ENCODE results near the gene EVC. TPM values are rescaled to one million over a fixed set of nuclear protein-coding genes. Genes with fewer than 3 reads are reported as not detected.

EVC gene
- total RNA-seq, 4 donors from 2014 or later: 12.4 to 29.3 (median 17.6) TPM

DNA sequence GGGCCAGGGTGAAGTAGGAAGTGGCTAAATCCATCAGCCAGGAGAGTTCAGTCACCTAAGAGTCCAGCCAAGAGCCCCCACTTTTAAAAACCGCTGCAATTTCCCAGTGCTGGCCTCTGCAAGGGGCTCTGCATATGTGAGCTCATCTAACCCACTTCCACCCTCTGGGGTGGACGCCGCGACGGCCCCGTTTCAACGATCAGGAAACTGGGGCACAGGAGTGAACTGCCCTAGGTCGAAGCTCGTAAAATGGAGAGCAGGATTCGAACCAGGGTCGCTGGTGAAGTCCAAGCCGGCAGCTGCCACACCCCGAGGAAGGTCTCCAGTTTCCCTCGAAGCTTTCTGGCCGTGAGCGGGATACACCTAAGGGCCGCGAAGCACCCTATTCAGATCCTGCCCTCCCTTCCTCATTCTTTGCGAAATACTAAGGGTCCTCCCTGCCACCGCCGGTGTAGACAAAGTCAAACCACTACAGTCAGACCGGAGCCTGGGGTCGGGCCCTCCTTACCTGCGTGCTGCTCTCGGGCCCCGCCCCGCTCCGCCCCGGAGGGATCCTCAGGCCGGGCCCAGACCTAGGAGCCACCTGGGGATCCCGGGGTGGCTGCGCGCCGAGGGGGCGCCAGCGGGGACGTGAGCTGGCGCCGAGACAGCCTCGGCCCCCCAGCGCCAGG, 3.1 kb upstream of the EVC start:
- no peak for DNase-seq (ENCODE audit: low spot score)
- TF ChIP-seq, protein P1, sequence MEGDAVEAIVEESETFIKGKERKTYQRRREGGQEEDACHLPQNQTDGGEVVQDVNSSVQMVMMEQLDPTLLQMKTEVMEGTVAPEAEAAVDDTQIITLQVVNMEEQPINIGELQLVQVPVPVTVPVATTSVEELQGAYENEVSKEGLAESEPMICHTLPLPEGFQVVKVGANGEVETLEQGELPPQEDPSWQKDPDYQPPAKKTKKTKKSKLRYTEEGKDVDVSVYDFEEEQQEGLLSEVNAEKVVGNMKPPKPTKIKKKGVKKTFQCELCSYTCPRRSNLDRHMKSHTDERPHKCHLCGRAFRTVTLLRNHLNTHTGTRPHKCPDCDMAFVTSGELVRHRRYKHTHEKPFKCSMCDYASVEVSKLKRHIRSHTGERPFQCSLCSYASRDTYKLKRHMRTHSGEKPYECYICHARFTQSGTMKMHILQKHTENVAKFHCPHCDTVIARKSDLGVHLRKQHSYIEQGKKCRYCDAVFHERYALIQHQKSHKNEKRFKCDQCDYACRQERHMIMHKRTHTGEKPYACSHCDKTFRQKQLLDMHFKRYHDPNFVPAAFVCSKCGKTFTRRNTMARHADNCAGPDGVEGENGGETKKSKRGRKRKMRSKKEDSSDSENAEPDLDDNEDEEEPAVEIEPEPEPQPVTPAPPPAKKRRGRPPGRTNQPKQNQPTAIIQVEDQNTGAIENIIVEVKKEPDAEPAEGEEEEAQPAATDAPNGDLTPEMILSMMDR (IDR thresholded peaks at IDR 0.05): no peak

DNA sequence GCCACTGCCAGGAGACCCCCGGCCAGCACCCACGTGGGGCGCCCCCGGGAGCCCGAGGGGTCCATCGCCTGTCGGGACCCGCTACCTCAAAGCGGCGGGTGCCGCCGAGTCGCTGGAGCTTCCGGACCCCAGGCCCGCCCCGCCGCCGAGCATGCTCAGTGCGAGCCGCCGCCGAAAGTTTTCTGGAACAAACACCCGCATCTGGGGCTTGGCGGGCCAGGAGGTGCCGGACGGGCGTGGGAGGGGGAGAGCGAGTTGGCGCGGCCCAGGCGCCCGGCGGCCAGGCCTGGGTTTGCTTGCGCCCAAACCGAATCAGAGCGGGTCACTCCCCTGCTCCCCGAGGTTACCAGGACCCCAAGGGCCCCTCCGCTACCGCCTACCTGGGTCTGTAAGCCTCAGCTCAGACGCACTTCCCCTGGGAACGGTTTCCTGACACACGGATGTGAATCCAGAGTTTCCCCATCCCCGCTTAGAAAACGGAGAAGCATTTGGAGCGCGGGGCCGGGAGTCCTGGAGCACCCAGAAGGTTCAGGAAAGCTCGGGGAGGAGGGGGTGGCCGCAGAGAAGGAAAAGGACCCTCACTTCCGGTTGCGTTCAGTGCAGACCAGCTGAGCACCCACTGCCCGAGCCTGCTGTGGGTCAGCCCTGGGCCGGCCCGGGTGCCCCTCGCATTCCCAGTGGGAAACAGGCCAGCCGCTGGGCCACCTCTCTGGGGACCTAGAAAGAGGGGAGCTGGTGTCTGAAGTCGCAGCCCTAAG, 2.4 kb upstream of the EVC start, which contains the start of gene EVC2:
TSS of gene EVC2 (minus strand) at position 111 of the 758 bp plus-strand sequence. CDS start at position 65, 46 bp downstream.
- ATAC-seq (ENCODE audit: low FRiP score): peak; percentile 71
- peak; percentile 35 for DNase-seq (ENCODE audit: low spot score)
- TF ChIP-seq, protein P1 (IDR thresholded peaks at IDR 0.05): no peak

More for the DNA sequence above, 3.1 kb upstream of the EVC start:
- ATAC-seq (ENCODE audit: low FRiP score): peak; percentile 33

DNA sequence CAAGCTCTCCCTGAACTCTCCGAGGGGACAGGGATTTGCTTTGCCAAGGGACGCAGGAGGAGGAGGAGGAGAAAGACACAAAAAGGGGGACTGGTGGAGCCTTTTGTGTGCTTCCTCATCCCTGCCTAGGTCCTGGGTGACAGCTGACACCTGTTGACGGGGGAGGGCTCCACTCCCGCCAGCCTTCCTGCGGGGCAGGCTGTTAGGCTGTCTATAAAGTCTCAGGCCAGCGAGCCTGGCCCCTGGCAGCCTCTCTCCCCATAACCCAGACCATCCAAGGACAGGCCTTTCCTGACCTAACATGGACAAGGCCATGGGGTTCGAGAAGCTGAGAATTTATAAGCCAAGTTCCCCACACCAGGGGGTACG, 1.8 kb upstream of the EVC start:
- TF ChIP-seq, protein P1 (IDR thresholded peaks at IDR 0.05): no peak
- DNase-seq (ENCODE audit: low spot score) (no peak), ATAC-seq (ENCODE audit: low FRiP score) (no peak)

DNA sequence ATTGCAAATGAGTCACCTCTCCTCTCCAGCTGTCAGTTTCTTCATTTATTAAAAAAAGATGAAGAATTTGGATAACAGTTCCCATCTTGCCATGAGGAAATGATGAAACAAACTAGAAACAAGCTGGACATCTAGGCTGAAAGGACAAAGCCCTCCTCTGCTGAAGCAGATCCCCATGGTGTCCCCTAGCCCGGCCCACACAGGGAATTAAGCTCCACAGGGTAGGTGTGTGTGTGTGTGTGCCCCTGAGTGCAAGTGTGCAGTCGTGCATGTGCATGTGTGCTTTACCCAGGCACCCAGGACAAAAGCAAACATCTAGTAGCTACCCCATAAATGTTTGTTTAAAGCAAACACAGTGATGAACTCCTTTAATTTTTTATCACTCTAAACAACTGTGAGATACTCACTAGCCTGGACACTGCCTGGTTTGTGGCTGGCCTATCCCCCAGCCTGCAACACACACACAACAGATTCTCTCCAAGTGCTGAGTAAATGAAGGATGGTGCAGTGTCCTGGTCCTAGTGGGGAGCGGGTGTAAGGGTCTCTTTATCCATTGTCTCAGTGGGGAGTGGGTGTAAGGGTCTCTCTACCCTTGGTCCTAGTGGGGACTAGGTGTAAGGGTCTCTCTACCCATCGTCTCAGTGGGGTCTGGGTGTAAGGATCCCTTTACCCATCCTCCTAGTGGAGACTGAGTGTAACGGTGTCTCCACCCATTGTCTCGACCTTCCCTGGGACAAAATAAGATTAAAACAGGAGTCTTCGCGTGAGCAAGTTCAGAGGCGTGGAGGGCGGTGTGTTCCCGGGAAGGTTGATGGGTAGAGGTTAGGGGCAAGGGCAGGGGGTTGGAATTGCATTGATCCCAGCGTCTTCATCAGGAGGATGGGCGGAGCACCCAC, 688 bp upstream of the EVC start:
- DNase-seq (ENCODE audit: low spot score) (no peak), ATAC-seq (ENCODE audit: low FRiP score) (no peak)
- TF ChIP-seq, protein P1 (IDR thresholded peaks at IDR 0.05): no peak

DNA sequence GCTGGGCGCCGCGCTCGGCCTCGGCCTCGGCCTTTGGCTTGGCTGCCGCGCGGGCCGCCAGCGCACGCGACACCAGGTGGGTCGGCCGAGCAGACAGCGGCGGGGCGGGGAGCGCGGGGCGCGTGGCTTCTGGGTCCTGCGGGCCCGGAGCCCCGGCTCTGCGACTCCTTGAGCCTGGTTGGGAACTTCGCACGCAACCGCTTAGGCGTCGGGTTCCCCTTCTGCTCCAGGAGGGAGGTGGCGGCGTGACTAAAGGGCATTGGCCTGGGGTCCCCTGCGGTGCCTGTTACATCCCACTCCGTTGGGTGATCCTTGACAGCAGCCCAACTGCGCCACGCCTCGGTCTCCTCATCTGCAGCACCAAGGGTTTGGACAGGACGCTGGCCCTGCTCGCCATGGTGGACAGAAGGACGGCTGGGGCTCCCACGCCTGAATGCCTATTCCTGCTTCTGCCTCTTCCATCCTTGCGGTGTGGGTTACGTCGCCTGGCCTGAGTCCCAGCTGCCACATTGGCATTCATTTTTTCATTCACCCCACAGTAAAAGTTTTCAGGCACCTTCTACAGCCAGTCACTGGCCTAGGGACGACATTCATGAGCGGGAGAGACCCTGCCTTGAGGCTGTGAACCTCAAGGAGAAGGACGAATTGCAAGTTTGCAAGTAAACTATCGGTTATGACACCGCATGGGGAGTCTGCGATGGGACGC, 631 bp downstream of the EVC start:
- no peak for ATAC-seq (ENCODE audit: low FRiP score)
- DNase-seq (ENCODE audit: low spot score): no peak
- TF ChIP-seq, protein P1 (IDR thresholded peaks at IDR 0.05): no peak

DNA sequence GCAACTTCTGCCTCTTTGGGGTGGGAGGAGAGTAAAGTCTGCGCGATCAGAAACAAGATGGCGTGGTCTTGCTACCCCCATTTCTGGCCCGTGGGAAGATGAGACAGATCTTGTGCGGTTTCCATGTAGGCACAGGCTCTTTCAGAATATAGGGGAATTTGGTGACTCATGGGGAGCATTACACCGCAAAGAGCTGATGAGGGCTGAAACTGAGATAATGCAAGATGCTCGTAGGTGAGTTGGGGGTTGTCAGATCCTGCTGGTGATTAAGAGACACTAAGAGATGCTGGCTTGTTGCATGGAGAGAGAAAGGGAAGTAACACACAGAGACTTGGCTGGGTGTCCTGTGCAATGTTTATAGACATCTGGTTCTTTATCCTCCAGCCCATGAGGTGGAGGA, 1.5 kb downstream of the EVC start:
- no peak for DNase-seq (ENCODE audit: low spot score)

More for the DNA sequence above, 1.5 kb downstream of the EVC start:
- TF ChIP-seq, protein P1 (IDR thresholded peaks at IDR 0.05): no peak
- ATAC-seq (ENCODE audit: low FRiP score): no peak

Data from omental fat pad (tissue), 4 donors.